ENCODE results near the gene DNMT1.
"Not testable (repeated sequence)": the region's sequence is repeated elsewhere in the genome, so short reads cannot be mapped to it uniquely, and the experiment has no call there.

DNMT1 gene

DNA sequence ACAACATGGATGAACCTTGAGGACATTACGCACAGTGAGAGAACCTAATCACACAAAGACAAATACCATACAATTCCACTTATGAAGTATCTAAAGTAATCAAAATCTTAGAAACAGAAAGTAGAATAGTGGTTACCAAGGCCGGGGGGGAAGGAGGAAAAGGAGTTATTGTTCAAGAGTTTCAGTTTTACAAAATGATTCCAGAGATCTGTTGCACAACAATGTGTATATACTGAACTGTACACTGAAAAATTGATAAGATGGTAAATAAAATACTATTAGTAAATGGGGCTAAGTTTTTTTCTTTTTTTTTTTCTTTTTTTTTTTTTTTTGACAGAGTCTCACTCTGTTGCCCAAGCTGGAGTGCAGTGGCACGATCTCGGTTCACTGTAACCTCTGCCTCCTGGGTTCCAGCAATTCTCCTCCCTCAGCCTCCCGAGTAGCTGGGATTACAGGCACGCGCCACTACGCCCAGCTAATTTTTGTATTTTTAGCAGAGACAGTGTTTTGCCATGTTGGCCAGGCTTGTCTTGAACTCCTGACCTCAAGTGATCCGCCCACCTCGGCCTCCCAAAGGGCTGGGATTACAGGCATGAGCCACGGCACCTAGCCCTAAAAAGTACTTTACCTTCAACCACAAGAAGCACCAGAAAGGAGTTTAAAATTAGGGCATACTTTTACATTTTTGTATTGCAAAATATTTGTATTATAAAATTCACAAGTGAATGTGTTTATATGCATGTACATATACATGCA lies 4.3 kb upstream of the DNMT1 start:
- H3K9ac ChIP-seq (ENCODE audit: low read length); H3K27ac ChIP-seq (ENCODE audit: low read depth, low read length); H3K4me3 ChIP-seq (ENCODE audit: low read depth in 1 of 2, low read length in 2 of 2); H3K9me3 ChIP-seq (ENCODE audit: low read length); H3K36me3 ChIP-seq (ENCODE audit: insufficient read depth, low read length); H3K4me1 ChIP-seq (ENCODE audit: insufficient read depth, low read length); H3K27me3 ChIP-seq (ENCODE audit: control insufficient read depth in 1 of 2, insufficient read depth in 2 of 2, low read length in 2 of 2): not testable (repeated sequence)

DNA sequence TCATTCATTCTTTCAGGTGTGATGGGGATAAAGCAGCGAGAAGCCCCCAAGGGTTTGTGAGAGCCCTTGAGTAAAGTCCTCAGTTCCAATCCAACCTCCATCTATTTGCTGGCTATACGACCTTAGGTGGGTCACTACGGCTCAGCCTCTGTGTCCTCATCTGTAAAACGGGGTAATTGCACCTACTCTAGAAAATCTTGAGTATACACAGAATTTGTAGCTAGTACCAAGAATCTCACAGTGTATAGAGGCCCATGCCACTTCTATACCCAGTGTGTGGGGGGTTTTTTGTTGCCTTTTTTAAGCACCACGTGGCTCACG lies 406 bp upstream of the DNMT1 start:
- Histone ChIP-seq H3K36me3 (ENCODE audit: insufficient read depth, low read length) (no peaks in the 10 kb centered on the region), H3K4me3 (ENCODE audit: low read depth in 1 of 2, low read length in 2 of 2) (peak overlapping the region; percentile 88 to 91), H3K27ac (ENCODE audit: low read depth, low read length) (no peak overlapping the region), H3K4me1 (ENCODE audit: insufficient read depth, low read length) (peaks cover 13% of the 10 kb centered on the region), H3K9ac (ENCODE audit: low read length) (no peak overlapping the region), H3K9me3 (ENCODE audit: low read length) (no peaks in the 10 kb centered on the region), H3K27me3 (ENCODE audit: control insufficient read depth in 1 of 2, insufficient read depth in 2 of 2, low read length in 2 of 2) (no peaks in the 10 kb centered on the region)

DNA sequence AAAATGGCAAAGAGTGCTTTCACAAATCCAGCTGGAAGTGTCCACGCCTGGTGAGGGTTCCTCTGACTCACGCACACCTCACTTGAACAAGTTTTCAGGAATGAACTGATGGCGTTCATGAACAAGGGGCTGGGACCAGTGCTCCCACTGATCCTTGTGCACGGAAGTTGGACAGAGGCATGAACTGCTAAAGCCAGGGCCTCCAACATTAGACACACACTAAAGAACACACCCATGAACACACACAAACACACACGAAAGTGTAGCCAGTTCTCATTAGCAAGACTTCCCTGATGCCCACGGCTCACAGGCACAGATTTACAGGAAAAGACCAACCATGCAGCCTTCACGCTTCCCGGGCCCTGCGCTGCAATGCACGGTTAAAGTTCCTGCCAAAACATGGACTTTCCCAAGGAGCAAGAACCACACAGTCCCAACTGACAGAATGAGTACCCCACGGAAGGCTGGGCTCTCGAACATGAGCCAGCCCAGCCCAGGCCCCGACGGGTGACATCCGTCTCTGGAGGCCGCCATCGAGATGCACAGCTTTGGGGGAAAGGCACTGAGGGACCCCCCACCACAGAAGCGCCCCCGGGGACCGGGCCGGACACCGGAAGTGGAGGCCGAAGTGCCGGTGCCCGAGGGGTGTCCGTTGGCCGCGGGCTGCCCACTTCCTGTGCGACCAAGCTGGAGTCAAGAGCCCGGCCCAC lies 808 bp downstream of the DNMT1 start:
- no peaks in the 10 kb centered on the region for H3K27me3 ChIP-seq (ENCODE audit: control insufficient read depth in 1 of 2, insufficient read depth in 2 of 2, low read length in 2 of 2)
- H3K4me3 ChIP-seq (ENCODE audit: low read depth in 1 of 2, low read length in 2 of 2), result peak overlapping the region; percentile 88 to 91
- peaks cover 13% of the 10 kb centered on the region for H3K4me1 ChIP-seq (ENCODE audit: insufficient read depth, low read length)

GRCh38 chr19:10192922-10193321 lies 1.8 kb downstream of the DNMT1 start:
- no peak overlapping the region for H3K27ac ChIP-seq (ENCODE audit: low read depth, low read length)
- H3K9ac ChIP-seq (ENCODE audit: low read length), result no peak overlapping the region

More for the DNA sequence above, 808 bp downstream of the DNMT1 start:
- Histone ChIP-seq H3K27ac (ENCODE audit: low read depth, low read length) (peak overlapping the region; percentile 92), H3K9me3 (ENCODE audit: low read length) (no peaks in the 10 kb centered on the region), H3K36me3 (ENCODE audit: insufficient read depth, low read length) (no peaks in the 10 kb centered on the region), H3K9ac (ENCODE audit: low read length) (peak overlapping the region; percentile 15)

DNA sequence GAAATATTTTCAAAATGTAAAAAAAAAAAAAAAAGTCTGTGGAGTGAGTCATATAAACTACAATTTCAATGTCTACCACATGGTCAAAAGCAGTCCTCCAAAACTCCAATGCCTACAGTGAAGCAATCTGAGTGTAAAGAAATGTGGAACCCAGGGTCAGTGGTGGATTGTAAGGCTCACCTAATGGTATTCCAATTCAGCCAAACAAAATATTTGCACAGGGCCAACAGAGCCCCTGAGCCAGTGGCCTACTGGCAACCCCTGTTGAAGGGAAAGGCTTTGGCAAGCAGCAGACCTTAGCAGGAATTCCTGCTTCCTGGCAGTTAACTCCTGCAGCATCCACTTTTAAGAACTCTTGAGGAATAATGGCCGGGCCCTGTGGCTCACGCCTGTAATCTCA lies 3.4 kb downstream of the DNMT1 start:
- no peaks in the 10 kb centered on the region for H3K27me3 ChIP-seq (ENCODE audit: control insufficient read depth in 1 of 2, insufficient read depth in 2 of 2, low read length in 2 of 2)
- no peaks in the 10 kb centered on the region for H3K9me3 ChIP-seq (ENCODE audit: low read length)
- no peak overlapping the region for H3K4me3 ChIP-seq (ENCODE audit: low read depth in 1 of 2, low read length in 2 of 2)
- H3K4me1 ChIP-seq (ENCODE audit: insufficient read depth, low read length), result peaks cover 13% of the 10 kb centered on the region
- H3K36me3 ChIP-seq (ENCODE audit: insufficient read depth, low read length), result peaks cover 2% of the 10 kb centered on the region
- no peak overlapping the region for H3K9ac ChIP-seq (ENCODE audit: low read length)
- no peak overlapping the region for H3K27ac ChIP-seq (ENCODE audit: low read depth, low read length)

More at GRCh38 chr19:10192922-10193321, 1.8 kb downstream of the DNMT1 start:
- Histone ChIP-seq H3K4me3 (ENCODE audit: low read depth in 1 of 2, low read length in 2 of 2) (no peak overlapping the region), H3K36me3 (ENCODE audit: insufficient read depth, low read length) (no peaks in the 10 kb centered on the region), H3K9me3 (ENCODE audit: low read length) (no peaks in the 10 kb centered on the region), H3K4me1 (ENCODE audit: insufficient read depth, low read length) (peaks cover 13% of the 10 kb centered on the region), H3K27me3 (ENCODE audit: control insufficient read depth in 1 of 2, insufficient read depth in 2 of 2, low read length in 2 of 2) (no peaks in the 10 kb centered on the region)

DNA sequence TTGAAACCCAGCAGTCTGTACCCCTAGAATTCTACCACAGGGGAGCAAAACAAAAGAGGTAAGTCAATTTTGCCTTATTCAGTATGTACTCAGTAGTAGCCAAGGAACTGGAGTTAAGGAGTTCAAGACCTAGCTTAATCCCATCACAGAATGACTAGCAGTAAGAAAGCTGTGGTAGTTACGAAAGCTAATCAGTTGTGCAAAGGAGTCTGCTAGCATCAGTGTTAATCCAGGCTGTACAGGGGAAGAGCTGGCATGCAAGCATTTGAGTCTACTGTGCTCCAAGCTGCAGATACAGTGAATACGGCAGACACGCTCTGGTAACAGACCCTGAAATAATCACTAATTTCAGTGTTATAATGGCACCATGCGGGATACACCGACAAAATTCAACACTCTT lies 4.7 kb downstream of the DNMT1 start:
- no peaks in the 10 kb centered on the region for H3K27me3 ChIP-seq (ENCODE audit: control insufficient read depth in 1 of 2, insufficient read depth in 2 of 2, low read length in 2 of 2)
- no peaks in the 10 kb centered on the region for H3K9me3 ChIP-seq (ENCODE audit: low read length)
- no peak overlapping the region for H3K4me3 ChIP-seq (ENCODE audit: low read depth in 1 of 2, low read length in 2 of 2)
- no peak overlapping the region for H3K9ac ChIP-seq (ENCODE audit: low read length)
- peaks cover 8% of the 10 kb centered on the region for H3K36me3 ChIP-seq (ENCODE audit: insufficient read depth, low read length)
- H3K27ac ChIP-seq (ENCODE audit: low read depth, low read length), result no peak overlapping the region
- peaks cover 9% of the 10 kb centered on the region for H3K4me1 ChIP-seq (ENCODE audit: insufficient read depth, low read length)

- H3K36me3 ChIP-seq (ENCODE audit: insufficient read depth, low read length), result peaks cover 8% of the 10 kb centered on the region
These were observed 5.1 kb downstream of the DNMT1 start for GRCh38 chr19:10189616-10190015.

GRCh38 chr19:10187315-10187714 lies 7.4 kb downstream of the DNMT1 start:
- H3K27ac ChIP-seq (ENCODE audit: low read depth, low read length), result no peak overlapping the region
- no peaks in the 10 kb centered on the region for H3K4me1 ChIP-seq (ENCODE audit: insufficient read depth, low read length)
- no peak overlapping the region for H3K9ac ChIP-seq (ENCODE audit: low read length)
- H3K36me3 ChIP-seq (ENCODE audit: insufficient read depth, low read length), result peaks cover 8% of the 10 kb centered on the region
- no peak overlapping the region for H3K4me3 ChIP-seq (ENCODE audit: low read depth in 1 of 2, low read length in 2 of 2)
- no peaks in the 10 kb centered on the region for H3K27me3 ChIP-seq (ENCODE audit: control insufficient read depth in 1 of 2, insufficient read depth in 2 of 2, low read length in 2 of 2)
- no peaks in the 10 kb centered on the region for H3K9me3 ChIP-seq (ENCODE audit: low read length)

More at GRCh38 chr19:10189616-10190015, 5.1 kb downstream of the DNMT1 start:
- Histone ChIP-seq H3K4me3 (ENCODE audit: low read depth in 1 of 2, low read length in 2 of 2) (no peak overlapping the region), H3K9ac (ENCODE audit: low read length) (no peak overlapping the region), H3K4me1 (ENCODE audit: insufficient read depth, low read length) (peaks cover 9% of the 10 kb centered on the region), H3K27me3 (ENCODE audit: control insufficient read depth in 1 of 2, insufficient read depth in 2 of 2, low read length in 2 of 2) (no peaks in the 10 kb centered on the region), H3K9me3 (ENCODE audit: low read length) (no peaks in the 10 kb centered on the region), H3K27ac (ENCODE audit: low read depth, low read length) (no peak overlapping the region)

DNA sequence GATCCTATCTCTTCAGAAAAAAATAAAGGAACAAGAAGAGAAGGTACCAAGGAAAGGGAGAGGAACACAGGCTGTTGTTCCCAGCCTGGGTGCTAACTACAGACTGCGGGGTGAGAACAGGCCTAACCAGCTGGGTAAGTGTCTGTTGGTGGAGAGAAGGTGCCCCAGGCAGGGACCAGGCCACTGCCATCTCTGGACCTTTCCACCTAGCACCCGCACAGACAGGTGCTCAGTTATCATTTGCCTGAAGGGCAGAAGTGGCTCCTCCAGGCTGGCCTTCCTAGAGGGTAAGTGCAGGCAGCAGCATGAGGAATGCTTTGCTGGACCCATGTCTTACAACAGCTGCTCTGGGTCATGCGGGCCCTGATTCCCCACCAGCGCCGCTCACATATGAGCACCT lies 10.1 kb downstream of the DNMT1 start:
- Histone ChIP-seq H3K4me3 (ENCODE audit: low read depth in 1 of 2, low read length in 2 of 2) (no peak overlapping the region), H3K27ac (ENCODE audit: low read depth, low read length) (no peak overlapping the region), H3K4me1 (ENCODE audit: insufficient read depth, low read length) (no peaks in the 10 kb centered on the region), H3K36me3 (ENCODE audit: insufficient read depth, low read length) (peaks cover 21% of the 10 kb centered on the region), H3K9me3 (ENCODE audit: low read length) (no peaks in the 10 kb centered on the region), H3K9ac (ENCODE audit: low read length) (no peak overlapping the region), H3K27me3 (ENCODE audit: control insufficient read depth in 1 of 2, insufficient read depth in 2 of 2, low read length in 2 of 2) (no peaks in the 10 kb centered on the region)

- H3K36me3 ChIP-seq (ENCODE audit: insufficient read depth, low read length), result peaks cover 28% of the 10 kb centered on the region
- H3K27me3 ChIP-seq (ENCODE audit: control insufficient read depth in 1 of 2, insufficient read depth in 2 of 2, low read length in 2 of 2), result no peaks in the 10 kb centered on the region
- no peak overlapping the region for H3K4me3 ChIP-seq (ENCODE audit: low read depth in 1 of 2, low read length in 2 of 2)
- no peak overlapping the region for H3K27ac ChIP-seq (ENCODE audit: low read depth, low read length)
- H3K9me3 ChIP-seq (ENCODE audit: low read length), result no peaks in the 10 kb centered on the region
- no peak overlapping the region for H3K9ac ChIP-seq (ENCODE audit: low read length)
- H3K4me1 ChIP-seq (ENCODE audit: insufficient read depth, low read length), result no peaks in the 10 kb centered on the region
These were observed 10.8 kb downstream of the DNMT1 start for GRCh38 chr19:10183926-10184325.

GRCh38 chr19:10182847-10183246 lies 11.9 kb downstream of the DNMT1 start:
- no peaks in the 10 kb centered on the region for H3K9me3 ChIP-seq (ENCODE audit: low read length)
- no peak overlapping the region for H3K9ac ChIP-seq (ENCODE audit: low read length)
- H3K27me3 ChIP-seq (ENCODE audit: control insufficient read depth in 1 of 2, insufficient read depth in 2 of 2, low read length in 2 of 2), result no peaks in the 10 kb centered on the region
- H3K36me3 ChIP-seq (ENCODE audit: insufficient read depth, low read length), result peaks cover 28% of the 10 kb centered on the region
- H3K27ac ChIP-seq (ENCODE audit: low read depth, low read length), result no peak overlapping the region
- H3K4me1 ChIP-seq (ENCODE audit: insufficient read depth, low read length), result no peaks in the 10 kb centered on the region
- H3K4me3 ChIP-seq (ENCODE audit: low read depth in 1 of 2, low read length in 2 of 2), result no peak overlapping the region

- no peaks in the 10 kb centered on the region for H3K9me3 ChIP-seq (ENCODE audit: low read length)
- H3K27ac ChIP-seq (ENCODE audit: low read depth, low read length), result no peak overlapping the region
- no peaks in the 10 kb centered on the region for H3K27me3 ChIP-seq (ENCODE audit: control insufficient read depth in 1 of 2, insufficient read depth in 2 of 2, low read length in 2 of 2)
- H3K36me3 ChIP-seq (ENCODE audit: insufficient read depth, low read length), result peaks cover 32% of the 10 kb centered on the region
- no peak overlapping the region for H3K9ac ChIP-seq (ENCODE audit: low read length)
- H3K4me3 ChIP-seq (ENCODE audit: low read depth in 1 of 2, low read length in 2 of 2), result no peak overlapping the region
- H3K4me1 ChIP-seq (ENCODE audit: insufficient read depth, low read length), result no peaks in the 10 kb centered on the region
These were observed 12.7 kb downstream of the DNMT1 start for GRCh38 chr19:10182076-10182475.
